HG02763 (cell line): ENCODE measurements around the gene VSX1.

Experiments
- ATAC-seq: cut with Tn5 transposase; IDR thresholded peaks from one replicate; pipeline ENCODE4 v1.9.1; 2021; ENCODE audit warnings: mild to moderate bottlenecking, moderate library complexity; ENCODE audit not compliant: unreplicated experiment

The VSX1 gene

DNA sequence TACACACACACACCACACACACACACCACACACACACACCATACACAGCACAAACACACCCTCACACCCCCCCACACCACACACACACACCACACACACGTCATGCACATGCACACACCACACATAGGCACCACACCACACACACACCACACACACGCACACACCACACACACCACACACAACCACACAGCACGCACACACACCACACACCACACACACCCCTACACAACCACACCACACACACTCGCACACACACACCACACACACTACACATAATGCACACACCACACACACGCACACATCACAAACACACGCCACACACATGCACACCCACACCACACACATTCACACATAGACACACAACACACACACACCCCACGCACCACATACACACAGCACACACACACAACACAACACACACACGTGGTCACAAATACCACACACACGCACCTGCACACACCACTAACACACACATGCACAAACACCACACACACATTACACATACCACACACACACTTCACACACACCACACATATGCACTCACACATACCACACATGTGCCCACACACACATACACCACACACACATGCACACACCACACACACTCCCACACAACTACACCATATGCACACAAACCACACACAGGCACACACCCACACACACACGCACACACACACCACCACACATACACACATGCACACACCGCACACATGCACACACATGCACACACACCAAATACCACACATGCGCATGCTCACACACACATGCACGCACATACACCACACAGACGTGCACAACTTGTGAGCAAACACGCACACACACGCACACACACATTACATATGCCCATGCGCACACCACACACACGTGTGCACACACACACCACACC lies 14.6 kb downstream of the VSX1 start:
- ATAC-seq: no peak

DNA sequence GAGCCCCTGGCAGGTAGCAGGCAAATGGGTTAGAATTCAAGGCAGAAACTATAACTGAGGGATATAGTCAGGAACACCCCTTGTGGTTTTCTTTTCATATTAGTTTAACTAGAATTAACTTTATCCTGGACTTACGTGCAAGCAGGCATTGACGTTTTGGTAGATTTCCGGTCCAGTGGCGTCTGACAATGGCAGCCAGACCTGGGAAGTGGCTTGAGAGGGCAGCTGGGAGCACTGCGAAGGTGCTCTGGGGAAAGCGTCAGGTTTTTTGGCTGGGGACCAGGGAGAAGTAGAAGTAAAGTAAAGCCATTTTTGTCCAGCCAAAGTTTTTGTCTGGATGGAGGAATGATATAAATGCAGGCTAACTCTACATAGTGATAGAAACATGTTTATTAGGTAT lies 15.6 kb downstream of the VSX1 start:
- no peak for ATAC-seq

DNA sequence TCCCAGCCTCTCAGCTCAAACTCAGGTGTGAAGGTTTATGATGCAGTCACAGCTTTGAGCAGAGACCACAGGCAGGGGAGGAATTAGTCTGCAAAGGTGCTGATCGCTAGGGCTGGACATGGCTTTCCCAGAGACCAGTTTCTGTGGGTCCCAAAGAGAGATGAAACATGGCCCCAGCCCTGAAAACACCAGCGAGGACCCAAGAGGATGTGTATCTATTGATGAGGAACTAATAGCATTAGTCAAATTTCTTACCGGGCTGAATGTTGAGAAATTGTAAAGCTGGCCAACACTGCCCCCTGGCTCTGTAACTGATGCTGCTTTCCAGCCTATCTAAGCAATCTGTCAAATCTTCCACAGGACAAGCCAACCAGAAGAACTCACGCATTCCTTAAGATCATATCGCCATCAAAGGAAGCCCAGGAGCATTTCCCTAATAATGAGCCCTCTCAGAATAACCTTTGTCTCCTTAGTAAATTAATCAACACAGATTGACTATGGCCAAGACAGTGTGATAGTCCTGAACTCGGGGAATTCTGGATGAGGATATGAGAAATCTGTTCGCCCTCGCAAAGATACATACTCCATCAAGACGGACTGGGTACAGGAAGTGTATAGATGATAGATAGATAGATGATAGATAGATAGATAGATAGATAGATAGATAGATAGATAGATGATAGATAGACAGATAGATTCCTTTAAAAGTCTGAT lies 16.2 kb downstream of the VSX1 start:
- peak; percentile 44 for ATAC-seq

DNA sequence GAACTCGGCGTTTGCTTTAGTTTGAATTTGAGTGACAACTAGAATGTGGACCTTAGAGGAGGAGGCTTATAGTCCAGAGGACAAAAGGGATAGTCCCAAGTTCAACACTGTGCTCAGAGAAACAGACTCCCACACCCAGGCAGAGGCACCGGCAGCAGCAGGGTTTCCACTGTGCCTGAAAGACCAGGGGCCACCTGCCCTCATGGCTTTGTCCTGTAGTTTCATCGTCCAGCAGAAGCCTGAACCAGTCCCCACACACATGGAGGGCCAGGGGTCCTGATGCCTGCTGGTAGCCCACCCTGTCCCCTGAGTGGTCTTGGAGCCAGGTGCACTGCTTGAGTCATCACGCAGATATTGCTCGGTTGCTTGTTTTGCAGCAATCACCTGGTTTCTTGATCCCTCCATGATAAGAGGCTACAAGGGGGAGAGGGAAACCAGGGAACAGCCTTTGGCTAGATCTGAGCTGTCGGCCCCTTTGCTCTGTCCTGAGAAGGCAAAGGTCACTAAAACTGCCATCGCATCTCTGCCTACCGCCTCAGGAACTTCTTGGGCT lies 16.8 kb downstream of the VSX1 start:
- ATAC-seq: no peak

DNA sequence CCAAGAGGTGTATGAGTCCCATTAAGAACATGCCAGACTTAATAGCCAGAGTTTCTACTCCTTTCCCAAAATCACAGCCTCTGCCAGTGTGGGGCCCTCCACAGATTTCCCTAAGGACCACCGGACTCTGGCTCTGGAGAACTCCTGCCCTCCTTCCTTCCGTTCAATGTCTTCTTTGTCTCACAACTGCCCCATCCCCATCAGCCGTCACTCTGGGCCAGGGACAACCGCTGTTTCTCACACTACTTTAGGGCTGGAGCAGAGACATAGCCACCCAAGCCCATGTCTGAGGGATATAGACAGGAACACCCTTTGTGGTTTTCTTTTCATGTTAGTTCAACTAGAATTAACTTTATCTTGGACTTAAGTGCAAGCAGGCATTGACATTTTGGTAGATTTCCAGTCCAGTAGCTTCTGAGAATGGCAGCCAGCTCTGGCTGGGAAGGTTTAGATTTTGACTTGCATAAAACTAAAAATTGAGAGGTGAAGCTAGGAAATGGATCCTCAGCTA lies 17.3 kb downstream of the VSX1 start:
- no peak for ATAC-seq

DNA sequence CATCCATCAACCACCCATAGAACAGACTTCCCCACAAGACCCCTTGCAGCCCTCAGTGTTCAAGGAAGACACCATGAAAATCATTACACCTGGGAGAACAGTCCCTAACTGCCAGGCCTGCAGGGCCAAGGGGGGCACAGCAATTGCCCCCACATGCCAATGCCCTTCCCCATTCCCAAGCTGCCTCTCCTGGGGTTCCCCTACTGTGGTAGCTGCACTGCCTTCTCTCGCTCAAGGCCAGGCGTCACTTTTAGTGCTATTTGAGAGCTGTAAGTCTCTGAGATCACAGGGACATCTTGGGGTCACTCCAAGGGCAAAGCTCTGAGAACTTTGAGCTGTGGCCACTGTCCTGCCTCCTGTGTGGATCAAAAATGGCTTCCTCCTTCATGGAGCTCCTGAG lies 18.0 kb downstream of the VSX1 start:
- ATAC-seq: no peak

DNA sequence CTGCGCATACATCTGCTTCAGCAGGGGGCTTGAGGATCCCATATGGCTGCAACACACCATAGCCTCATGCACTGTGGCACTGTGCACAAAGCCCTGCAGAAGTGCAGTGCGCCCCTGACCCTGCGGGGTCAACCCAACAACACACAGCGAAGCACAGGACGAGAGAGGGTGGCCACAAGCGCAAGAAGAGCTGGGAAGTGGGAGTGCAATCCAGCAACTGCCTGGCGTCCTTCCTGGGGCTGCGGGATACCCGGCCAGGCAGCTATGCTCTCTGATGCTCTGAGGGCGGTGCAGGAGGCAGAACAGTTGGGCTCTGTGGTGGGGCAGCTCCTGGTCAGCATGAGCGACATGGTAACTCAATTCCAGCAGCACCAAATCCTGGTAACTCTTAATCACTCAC lies 18.4 kb downstream of the VSX1 start:
- ATAC-seq: no peak

DNA sequence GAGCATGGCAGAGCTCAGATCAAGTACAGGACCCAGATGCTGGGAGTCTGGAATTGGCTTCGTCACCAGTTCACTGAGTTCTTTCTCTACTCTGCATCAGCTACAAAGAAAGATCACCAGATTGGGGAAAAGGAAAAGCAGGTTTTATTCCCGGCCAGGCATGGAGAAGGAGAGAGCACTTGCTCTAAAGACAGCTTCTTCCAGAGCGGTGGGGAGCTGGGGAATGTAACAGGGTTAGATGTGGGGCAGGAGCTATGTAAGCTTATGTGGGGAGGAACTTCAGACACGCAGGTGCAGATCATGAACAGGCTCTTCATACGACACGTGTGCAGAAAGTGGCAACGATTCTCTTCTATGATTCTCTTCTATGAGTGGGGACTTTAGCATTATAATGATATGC lies 19.1 kb downstream of the VSX1 start:
- no peak for ATAC-seq

DNA sequence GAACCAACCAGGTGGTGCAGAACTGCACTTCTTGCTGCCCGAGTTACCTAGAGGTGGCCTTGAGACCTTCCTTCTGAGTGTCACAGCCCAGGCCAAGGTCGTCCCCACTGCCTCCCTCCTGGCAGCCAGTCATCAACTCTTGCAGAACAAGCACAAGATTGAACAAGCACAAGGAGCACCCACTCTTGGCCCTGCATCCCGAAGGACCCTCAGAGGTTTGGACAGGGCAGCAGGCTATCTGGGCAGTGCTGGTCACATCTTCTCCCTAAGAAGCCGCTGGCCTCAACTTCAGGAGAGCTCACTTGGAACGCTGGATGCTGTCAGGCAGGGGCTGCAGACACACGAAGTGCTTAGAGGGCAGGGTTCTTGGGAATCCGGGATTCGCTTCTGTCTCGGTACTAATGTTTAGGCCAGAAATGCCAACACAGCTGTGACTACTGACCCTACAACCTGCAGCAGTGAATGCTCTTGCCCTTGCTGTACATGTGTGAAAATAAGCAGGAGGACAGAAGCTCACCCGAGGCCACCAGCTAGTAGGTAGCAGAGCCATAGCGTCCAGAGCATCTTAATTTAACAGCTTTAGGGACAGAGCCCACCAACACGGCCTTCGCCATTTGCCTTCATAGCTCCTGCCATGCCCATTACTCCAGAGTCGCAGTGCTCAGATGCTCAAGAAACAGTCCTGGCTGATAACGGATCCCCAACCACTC lies 20.0 kb downstream of the VSX1 start:
- no peak for ATAC-seq

DNA sequence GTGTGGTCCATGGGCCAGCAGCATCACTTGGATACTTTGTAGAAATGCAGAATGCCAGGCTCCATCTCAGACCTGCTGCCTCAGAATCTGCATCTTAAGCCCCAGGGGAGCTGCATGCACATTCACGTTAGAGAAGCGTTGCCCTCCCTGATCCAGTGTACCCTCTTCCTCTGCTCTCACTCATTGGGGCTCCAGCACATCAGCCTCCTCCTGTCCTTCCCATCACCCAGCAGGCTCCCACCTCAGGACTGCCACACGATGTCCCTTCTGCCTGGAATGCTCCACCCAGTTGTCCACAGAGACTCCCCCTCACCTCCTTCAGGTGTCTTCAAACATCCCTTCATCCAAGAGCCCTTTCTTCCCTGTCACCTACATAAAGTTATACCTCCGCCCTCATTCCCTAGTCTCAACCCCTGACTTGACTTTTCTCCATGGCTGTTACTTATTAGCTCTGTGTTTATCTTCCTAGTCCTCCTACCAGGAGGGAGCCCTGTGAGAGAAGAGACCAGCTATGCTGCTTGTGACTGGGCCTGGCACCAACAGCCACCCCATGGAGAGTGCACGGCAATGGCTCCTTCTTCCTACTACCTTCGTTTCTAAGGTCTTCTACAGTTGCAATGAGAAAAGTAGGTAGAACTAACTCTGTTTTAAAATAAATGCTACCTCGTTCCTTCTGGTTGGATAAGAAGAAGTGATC lies 20.7 kb downstream of the VSX1 start:
- ATAC-seq: no peak

DNA sequence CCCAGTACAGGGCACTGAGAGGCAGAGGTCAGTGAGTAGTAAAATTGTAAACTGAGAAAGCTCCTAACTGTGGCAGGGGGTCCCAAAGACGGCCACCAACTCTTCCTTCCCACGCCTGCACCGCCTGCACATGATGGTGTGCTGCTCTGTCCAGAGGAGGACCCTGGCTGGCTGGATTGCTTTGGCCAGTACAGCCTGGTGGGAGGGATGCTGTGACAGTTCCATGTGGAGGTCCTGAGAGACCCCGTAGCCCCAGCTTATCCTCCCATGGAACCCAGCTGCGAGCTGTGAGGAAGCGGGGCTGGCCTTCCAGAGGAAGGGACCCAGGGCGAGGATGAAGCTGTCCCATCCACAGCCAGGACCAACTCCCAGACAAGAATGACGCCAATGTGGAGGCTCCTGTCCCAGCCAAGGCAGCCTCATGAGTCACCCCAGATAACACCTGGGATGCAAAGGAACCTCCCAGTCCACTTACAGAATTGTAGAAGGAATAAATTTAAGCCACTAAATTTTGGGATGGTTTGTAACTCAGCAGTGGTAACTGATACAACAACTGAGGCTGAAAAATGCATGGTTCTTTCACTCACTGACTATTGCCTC lies 22.0 kb downstream of the VSX1 start:
- no peak for ATAC-seq

DNA sequence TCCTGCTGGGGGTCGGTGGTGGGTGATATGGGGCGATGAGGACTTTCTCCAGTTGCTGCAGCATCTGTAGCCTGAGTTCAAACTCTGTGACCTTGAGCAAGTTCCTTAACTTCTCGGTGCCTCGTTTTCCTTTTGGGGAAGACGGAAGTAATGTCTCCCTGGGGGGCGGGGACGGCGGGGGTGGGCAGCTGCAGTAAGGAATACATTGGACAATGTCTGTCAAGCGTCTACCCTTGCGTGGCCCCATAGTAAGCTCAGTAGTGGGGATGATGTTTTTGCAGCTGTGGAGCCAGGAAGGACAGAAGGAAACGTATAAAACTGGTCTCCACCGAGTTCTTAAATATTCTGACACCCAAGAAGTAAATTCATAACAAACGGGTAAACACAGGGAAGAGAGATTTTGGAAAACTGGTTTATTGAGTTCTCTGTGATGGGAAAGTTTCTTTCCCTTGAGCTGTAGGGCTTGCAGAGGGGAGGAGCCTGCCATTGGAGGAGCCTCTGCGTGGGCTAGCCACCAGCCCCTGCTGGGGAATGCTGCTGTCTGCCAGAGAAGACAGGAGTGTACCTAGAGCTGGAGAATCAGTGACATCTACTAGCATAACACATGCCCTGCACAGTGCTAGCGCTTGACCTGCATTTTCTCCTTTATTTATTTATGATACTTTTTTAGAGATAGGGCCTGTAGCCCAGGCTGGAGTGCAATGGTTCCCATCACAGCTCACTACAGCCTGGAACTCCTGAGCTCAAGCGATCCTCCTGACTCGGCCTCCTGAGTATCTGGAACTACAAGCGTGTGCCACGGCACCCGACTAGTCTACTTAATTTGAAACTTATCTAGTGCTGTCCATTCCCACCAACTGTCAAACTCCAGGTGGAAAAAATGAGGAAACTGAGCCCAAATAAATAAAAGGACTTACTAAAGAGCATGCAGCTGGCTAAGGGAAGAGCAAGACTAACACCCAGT lies 22.8 kb downstream of the VSX1 start:
- no peak for ATAC-seq

DNA sequence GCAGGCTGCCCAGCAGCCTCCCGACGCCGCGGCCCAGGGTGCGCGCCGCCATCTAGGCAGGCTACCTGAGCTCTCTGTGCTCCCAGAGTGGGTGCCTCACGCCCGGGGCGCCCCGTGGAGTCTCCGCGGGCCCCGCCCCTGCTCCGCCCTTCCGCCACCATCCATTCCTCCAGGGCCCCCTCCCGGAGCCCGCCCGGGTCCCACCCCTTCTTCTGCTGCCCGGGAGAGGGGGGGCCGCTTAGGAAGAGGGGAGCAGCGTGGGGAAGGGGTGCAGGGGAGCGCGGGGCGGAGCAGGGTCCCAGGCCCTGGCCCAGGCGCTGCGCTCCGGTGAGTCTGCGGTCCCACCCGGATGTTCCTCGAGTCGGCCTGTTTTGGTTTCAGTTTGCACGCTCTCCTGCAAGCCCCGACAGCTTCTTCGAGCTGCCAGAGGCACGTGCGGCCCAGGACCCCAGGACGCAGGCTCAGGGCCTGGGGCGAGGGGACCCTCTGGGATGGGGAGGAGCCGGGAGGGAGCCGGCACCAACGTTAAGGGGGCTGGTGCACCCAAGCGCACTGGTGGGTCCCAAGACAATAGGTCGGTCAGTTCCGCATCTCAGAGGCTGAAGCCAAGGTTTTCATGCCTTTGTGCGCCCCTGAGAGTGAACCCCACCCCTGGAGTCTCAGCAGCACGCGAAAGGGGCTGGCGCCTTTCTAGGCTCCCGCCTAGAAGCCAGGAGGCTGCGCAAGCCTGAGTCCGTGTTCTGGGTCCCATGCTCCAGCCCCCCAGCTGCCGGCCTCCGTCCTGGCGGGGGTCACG lies 23.7 kb downstream of the VSX1 start, which contains the start of gene ACSS1:
TSS of gene ACSS1 (minus strand) at position 89 of the 796 bp plus-strand sequence. CDS start at position 52, 37 bp downstream.
- ATAC-seq: peak; percentile 61

DNA sequence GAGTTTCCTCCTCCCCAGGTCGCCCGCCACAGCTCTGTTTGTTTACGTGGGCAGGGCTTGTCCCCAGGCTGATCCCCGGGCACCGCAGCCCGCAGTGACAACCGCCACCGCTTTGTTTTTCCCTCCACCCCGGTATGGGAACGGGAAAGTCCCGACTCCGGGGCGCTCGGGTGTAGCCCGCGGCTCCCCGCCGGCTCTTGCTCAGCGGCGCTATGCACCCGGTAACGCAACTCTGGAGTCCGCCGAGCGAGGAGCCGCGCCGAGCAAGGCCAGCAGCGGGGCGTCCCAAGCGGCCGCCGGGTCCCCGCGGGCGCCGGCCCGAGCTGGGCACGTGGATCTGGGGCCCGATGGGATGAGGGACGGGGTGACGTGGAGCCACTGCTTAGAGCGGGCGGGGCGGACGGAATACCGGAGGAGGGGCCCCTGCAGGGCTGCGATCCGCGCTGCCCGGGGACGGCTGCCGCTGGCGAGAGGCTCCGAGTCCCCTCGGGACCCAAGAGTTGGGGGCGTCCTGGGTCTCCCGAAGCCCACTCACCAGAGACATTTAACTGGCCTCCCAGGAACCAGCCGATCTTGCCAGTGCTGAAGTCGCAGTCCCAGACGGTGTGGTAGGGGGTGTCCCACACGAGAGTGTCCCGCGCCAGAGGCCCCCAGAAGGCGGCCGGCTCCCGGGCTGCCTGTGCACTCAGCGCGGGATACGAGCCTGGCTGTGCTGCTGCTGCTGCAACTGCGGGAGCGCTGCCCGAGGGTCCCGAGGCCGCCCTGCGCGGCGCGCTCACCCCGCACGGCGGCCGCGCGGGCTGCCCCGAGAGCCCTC lies 24.5 kb downstream of the VSX1 start:
- peak; percentile 35 for ATAC-seq

DNA sequence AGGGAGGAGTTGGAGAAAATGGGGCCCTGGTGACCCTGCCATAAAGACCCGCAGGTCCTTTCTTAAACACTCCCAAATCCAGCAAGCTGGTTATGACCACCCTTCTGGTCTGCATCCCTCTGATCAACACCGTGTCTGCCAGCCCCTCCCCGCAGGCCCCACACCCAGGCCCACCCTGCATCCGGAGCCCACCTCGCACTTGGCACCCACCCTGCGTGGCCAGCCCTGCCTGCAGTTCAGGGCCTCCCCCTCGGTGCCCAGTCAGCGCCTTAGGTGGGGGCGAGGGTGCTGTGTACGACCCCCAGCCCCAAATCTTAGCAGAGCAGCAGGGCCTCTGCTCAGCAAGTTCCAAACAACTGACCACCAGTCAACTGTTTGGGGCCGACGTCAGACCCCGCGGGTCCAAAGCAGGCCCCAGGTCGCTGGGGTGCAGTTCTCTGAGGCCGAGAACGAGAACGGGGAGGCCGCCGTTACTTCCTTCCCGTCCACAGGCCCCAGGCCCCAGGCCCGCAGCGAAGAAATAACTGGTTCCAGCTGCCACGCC lies 25.2 kb downstream of the VSX1 start:
- no peak for ATAC-seq

DNA sequence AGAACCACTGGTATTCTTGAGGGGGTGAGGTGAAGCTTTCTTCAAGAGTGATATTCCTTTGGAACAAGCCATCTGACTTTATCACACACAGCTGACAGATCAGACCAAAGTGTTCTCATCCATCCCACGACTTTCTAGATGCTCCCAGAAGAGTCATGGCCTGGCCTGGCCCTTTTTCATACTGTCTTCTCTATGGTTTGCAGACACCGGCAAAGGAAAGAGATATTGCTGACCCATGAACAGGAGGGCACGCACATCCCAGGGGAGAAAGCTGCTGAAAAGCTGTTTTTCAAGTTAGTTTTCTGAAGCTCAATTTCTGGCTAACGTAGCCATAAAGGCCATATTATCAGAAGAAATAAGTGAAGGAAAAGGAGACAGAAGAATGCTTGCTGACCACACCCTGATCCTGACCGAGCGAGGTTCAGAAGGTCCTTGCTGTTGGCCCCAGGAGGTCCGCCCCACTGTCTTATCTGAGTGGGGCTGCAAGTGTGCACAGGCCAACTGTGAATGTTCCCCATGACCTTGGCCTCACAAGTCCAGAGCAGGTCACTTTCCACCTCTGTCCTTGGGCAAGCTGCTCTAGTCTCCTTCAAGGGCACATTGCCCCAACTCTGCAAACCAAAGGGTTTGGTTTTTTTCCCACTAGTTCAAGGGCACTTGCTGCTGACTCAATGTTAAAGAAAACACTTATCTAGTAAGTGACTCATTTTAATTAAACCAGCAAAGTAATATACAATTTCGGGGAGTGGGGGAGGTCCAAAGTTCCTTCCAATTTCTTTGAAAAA lies 26.0 kb downstream of the VSX1 start:
- no peak for ATAC-seq
